WI38 (cell line): ENCODE results near the gene PLCE1.

Experiments used
- H3K4me3 ChIP-seq: 2 replicates; pipeline ENCODE4 v1.5.1; 2011; ENCODE audit warnings: low read depth, mild to moderate bottlenecking, control low read depth, low read length
- TF ChIP-seq, protein P1 (sequence below): IDR thresholded peaks from 2 replicates; pipeline ENCODE4 v1.5.1; 2012; ENCODE audit warnings: low read depth, mild to moderate bottlenecking, control low read depth, low read length

The PLCE1 gene

DNA sequence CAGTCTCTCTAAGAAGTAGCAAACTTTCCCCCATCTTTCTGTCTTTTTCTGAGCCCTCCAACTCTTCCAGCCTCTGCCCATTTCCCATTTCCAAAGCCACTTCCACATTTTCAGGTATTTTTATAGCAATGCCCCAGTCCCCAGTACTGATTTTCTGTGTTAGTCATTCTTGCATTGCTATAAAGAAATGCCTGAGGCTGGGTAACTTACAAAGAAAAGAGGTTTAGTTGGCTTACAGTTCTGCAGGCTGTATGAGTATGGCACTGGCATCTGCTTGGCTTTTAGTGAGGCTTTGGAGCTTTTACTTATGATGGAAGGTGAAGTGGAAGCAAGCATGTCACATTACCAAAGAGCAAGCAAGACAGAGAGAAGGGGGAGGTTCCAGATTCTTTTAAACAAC, 17.2 kb downstream of the PLCE1 start:
- no peak overlapping the region for H3K4me3 ChIP-seq
- TF ChIP-seq, protein P1, sequence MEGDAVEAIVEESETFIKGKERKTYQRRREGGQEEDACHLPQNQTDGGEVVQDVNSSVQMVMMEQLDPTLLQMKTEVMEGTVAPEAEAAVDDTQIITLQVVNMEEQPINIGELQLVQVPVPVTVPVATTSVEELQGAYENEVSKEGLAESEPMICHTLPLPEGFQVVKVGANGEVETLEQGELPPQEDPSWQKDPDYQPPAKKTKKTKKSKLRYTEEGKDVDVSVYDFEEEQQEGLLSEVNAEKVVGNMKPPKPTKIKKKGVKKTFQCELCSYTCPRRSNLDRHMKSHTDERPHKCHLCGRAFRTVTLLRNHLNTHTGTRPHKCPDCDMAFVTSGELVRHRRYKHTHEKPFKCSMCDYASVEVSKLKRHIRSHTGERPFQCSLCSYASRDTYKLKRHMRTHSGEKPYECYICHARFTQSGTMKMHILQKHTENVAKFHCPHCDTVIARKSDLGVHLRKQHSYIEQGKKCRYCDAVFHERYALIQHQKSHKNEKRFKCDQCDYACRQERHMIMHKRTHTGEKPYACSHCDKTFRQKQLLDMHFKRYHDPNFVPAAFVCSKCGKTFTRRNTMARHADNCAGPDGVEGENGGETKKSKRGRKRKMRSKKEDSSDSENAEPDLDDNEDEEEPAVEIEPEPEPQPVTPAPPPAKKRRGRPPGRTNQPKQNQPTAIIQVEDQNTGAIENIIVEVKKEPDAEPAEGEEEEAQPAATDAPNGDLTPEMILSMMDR: no peak

DNA sequence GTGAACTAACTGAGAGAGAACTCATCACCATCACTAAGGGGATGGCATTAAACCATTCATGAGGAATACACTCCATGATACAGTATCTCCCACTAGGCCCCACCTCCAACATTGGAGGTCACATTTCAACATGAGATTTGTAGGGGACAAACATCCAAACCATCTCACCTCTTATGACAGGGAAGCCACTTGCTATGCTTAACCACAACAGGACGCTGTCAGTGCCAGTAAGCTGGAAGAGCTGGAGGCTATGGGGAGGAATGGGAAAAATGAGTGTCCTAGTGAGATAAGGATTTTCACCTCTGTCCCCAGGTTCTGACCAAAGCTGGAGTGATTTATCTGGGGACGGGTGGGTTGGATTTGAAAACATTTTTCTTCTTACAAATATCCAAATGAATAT, 17.6 kb downstream of the PLCE1 start:
- TF ChIP-seq, protein P1: no peak
- no peak overlapping the region for H3K4me3 ChIP-seq

DNA sequence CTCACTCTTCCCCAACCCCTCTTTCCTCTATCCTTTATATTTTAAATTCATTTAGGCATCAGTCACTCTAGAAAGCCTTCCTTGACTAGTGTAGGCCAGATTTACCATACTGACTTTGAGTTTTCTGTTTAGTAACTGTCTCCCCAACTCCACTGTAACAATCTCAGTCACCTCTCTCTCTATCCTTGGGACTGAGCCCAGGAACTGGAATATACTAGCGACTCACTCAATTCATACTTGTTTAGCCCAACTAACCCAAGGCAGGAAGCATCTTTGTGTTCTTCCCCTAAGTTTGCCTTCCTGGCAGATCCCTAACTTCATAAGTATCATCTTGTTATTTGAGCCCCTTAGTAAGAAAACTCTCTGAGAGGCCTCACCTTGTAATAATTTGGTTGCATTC, 19.1 kb downstream of the PLCE1 start:
- H3K4me3 ChIP-seq: no peak overlapping the region
- TF ChIP-seq, protein P1: no peak

DNA sequence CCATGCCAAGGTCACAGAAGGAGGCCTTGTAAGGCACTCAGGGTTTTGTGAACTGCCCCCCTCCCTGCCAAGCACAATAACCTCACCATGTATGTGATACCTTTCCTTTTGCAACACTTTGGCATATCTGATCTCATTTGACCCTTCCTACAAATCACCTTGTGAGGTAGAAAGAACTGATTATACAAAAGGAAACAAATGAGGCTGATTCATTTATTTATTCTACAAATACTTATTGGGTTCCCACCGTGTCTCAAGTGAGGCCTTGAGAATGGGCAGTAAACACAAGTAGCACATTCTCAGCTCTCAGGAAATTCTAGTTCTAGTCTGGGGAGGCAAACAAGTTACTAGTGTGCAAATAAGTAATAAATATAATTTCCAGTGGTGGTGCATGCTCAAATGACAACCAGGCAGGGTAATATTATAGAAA, 19.6 kb downstream of the PLCE1 start:
- TF ChIP-seq, protein P1: no peak
- H3K4me3 ChIP-seq: no peak overlapping the region

DNA sequence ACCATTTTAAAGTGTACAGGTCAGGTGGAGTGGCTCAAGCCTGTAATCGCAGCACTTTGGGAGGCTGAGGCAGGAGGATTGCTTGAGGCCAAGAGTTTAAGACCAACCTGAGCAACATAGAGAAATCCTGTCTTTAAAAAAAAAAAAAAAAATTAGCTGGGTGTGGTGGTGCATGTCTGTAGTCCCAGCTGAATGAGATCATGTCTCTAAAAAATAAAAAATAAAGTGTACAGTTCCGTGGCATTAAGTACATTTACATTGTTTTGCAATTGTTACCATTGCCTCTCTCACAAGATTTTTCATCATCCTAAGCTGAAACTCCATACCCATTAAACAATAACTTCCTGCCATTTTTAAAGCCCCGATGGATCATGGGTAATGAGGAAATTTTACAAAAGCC, 20.6 kb downstream of the PLCE1 start:
- TF ChIP-seq, protein P1: no peak
- no peak overlapping the region for H3K4me3 ChIP-seq

DNA sequence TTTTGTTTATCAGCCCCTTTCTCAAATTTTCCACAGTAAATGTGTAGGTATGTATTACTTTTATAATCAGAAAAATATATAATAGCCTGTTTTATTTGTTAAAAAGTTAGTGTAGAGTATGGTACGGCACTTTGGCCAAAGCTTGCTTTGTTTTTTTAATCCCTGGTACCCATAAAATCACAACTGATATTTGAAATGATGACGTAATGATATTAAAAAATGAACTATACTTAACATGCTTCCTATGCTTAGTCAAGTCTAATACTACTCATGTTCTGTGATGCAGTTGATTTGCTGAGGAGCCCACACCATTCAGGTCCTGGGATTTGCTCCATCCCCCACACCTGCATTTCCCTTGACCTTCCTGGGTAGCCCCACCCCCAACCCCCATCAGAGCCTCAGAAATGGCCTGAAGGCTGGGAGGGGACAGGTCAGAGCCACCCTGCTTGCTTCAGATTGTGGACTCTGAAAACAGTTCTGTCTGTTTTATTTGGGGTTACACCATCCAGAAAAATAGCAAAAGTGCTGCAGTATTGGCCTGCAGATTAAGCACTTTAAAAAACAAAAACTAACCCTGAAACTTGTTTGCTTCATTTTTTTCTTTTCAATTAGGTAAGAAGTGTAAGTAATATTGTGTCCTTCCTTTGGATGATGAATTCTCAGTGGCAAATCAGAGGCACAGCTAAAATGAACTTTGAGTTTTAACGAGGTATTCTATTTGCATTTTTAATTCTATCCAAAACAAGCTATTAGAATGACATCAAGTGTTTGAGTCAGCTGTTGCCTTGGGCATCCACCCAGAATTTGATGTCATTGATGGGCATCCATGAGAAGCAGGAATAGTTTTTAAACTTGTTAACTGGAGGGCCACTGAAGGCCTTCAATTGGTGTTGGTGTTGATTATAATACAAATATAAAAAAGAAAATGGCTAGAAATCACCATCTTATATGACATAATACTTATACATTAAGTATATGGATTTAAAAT, 23.3 kb downstream of the PLCE1 start:
- no peak overlapping the region for H3K4me3 ChIP-seq
- TF ChIP-seq, protein P1: no peak

DNA sequence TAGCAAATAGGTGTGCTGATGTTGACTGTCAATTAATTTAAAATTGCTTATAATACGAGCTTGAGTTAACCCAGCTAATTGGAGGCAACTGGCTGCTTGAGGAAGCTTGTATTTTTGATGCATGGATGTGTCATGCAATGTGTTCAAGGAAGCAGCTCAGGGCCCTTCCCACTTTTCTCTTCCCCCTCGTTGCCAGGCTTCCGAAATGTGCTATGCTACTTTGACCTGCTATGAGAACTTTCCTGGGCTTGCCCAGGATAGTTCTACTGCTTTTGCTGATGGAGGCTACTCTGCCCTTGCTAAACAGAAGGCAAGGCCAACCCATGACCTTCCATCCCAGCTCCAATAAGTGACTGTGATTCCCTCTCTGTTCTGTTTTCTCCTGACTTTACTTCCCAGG, 24.4 kb downstream of the PLCE1 start:
- TF ChIP-seq, protein P1: no peak
- no peak overlapping the region for H3K4me3 ChIP-seq
